ENCODE results near the gene HPGDS. TPM values are rescaled to one million over a fixed set of nuclear protein-coding genes. Genes with fewer than 3 reads are reported as not detected.

The HPGDS gene
- total and polyA plus RNA-seq, 10 of the 15 experiments (the other 5 are each of a cell fraction or from before 2014, with no cell fraction given) = not detected

- no peak overlapping the region for H3K4me2 ChIP-seq (ENCODE audit: control insufficient read depth, insufficient read depth)
- H3K9ac ChIP-seq (ENCODE audit: control insufficient read depth, insufficient read depth, low read length) = no peak overlapping the region
- no peaks in the 10 kb centered on the region for H3K9me3 ChIP-seq (replicated peaks; ENCODE audit: control insufficient read depth, insufficient read depth, low read length)
- intact Hi-C loops (cut with micrococcal nuclease; ENCODE audit: unreplicated experiment) (no loop called here), in situ Hi-C loops (cut with MboI) (no loop called here)
- H3K4me3 ChIP-seq = no peak overlapping the region
- DNase-seq (ENCODE audit: low read depth, low spot score) (no peak), FAIRE-seq (no peak), ATAC-seq (no peak)
- WGBS (ENCODE audit: insufficient coverage, insufficient replicate concordance, low lambda C conversion rate, missing lambda C conversion rate) = 93% methylated on average over 2 of the region's 2 CpGs
- RAD21 ChIA-PET (ENCODE audit: unreplicated experiment) = no interaction called here
- TF ChIP-seq RUNX3 (IDR thresholded peaks at IDR 0.05; ENCODE audit: low read length) (no peak), STAT1 (conservative IDR thresholded peaks at IDR 0.05) (no peak), LARP7 (IDR thresholded peaks at IDR 0.05) (no peak), KAT2A (conservative IDR thresholded peaks at IDR 0.05; ENCODE audit: control insufficient read depth, low read depth, low read length) (no peak), TCF7 (IDR thresholded peaks at IDR 0.05; ENCODE audit: borderline replicate concordance) (no peak), PAX5 (IDR thresholded peaks at IDR 0.05; ENCODE audit: borderline replicate concordance, low read depth, low read length) (no peak), BRCA1 (IDR thresholded peaks at IDR 0.05; ENCODE audit: low read depth, low read length) (no peak), SREBF1 (IDR thresholded peaks at IDR 0.05; ENCODE audit: low read length) (no peak), CTCF (IDR thresholded peaks at IDR 0.05 in 2 of 3, conservative IDR thresholded peaks at IDR 0.05 in 1 of 3; ENCODE audit: control insufficient read depth in 2 of 3, extremely low read depth in 1 of 3, insufficient read depth in 1 of 3, low read depth in 3 of 3, low read length in 3 of 3) (no peak), JUNB (IDR thresholded peaks at IDR 0.05) (no peak), ZNF384 (IDR thresholded peaks at IDR 0.05; ENCODE audit: borderline replicate concordance, low read depth, low read length) (no peak), CBX5 (IDR thresholded peaks at IDR 0.05; ENCODE audit: low read depth) (no peak), RFX5 (IDR thresholded peaks at IDR 0.05; ENCODE audit: low read depth, low read length) (no peak)
- H3K36me3 ChIP-seq (ENCODE audit: control insufficient read depth in 2 of 2, insufficient read depth in 2 of 2, low read length in 1 of 2) = peaks cover 0 to 23% of the 10 kb centered on the region in 2 experiments; a peak in 3 of 4 replicates
- no peaks in the 10 kb centered on the region for H3K4me1 ChIP-seq (ENCODE audit: control insufficient read depth, insufficient read depth, low read length)
- BruUV-seq (replicated peaks) = no TSS peak
- H3K27me3 ChIP-seq (replicated peaks in 1 of 2; ENCODE audit: control insufficient read depth in 2 of 2, insufficient read depth in 2 of 2, low read length in 1 of 2) = no peaks in the 10 kb centered on the region
- POLR2A ChIA-PET = no interaction called here
- no peak overlapping the region for H3K27ac ChIP-seq (ENCODE audit: control insufficient read depth, insufficient read depth)
- H4K20me1 ChIP-seq (ENCODE audit: control insufficient read depth, insufficient read depth) = no peaks in the 10 kb centered on the region
- H3K79me2 ChIP-seq (ENCODE audit: control insufficient read depth, insufficient read depth, low read length) = no peaks in the 10 kb centered on the region
- SMC1A ChIA-PET (ENCODE audit: uncharacterized antibody, unreplicated experiment) = no interaction called here
- CTCF ChIA-PET = no interaction called here
- H2AFZ ChIP-seq (ENCODE audit: control insufficient read depth, low read depth, low read length) = no peak overlapping the region
Measured at GRCh38 chr4:94278781-94279180, 63.9 kb downstream of the HPGDS start.
